HG03571 (cell line): ENCODE results near the gene OGFOD1.
A peak's percentile ranks its signal among the peaks of the same experiment; 100 is the strongest.

ENCODE experiments used
- ATAC-seq: cut with Tn5 transposase; IDR thresholded peaks from one replicate; pipeline ENCODE4 v1.9.1; 2021; ENCODE audit not compliant: unreplicated experiment

OGFOD1 gene

GRCh38 chr16:56450986-56451752 is at the start of gene OGFOD1, which contains the start of gene NUDT21:
TSS of gene OGFOD1 (plus strand) at chr16:56451554. CDS start at chr16:56451613, 59 bp downstream.
TSS of gene NUDT21 (minus strand) at chr16:56451332. CDS start at chr16:56451202, 130 bp downstream.
- peak; percentile 97 for ATAC-seq

DNA sequence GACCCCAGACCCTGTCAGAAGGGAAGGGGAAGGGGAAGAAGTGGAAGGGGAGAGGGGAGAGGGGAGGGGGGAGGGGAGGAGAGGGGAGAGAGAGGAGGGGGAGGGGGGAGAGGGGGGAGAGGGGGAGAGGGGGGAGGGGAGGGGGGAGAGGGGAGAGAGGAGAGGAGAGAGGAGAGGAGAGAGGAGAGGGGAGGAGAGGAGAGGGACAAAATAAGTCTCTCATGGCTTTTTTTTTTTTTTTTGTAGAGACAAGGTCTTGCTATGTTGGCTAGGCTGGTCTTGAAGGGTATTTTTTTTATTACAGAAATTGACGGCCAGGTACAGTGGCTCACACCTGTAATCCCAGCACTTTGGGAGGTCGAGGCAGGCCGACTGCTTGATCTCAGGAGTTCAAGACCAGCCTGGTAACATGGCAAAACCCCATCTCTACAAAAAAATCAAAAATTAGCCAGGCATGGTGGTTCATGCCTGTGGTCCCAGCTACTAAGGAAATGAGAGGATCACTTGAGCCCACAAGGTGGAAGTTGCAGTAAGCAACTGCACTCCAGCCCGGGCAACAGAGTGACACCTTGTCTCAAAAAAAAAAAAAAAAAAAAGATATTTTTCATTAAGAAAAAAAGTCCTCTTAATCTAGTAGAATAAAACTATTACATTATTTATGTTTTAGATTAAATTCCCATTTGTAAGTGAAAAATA is 45.2 kb upstream of the OGFOD1 start:
- no peak for ATAC-seq

DNA sequence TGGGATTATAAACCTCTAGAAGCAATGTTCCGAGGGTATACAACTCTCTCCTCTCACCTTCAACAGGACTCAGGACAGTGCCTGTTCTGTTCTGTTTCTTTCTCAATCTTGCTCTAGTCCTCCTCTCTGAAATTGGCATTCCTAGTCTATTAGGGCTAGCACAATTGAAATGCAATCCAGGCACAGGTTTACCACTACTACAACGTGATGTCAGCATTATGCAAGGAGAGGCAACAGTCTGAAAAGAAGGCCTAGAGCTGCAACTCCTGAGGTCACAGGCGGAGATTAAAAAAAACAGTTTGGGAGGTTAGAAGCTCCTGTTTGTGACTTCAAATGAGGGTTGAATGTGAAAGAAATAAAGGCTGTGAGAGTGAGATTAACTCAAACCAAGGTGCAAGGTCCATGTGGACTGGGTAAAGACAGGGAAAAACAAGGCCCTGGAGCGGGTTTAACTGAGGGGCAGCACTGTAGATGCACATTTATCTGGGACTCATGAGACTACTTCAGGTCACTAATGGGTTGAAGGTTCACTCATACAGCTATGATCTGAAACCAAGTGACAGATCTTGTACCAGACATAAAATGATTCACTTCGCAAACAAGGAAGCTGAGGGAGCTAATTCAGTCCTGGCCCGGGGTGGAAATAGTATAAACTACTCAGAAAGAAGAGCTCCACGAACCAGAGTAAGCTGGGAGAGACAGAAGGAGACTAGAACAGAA is 42.8 kb upstream of the OGFOD1 start:
- no peak for ATAC-seq

- ATAC-seq, result no peak
Observed at GRCh38 chr16:56409195-56409594, 42.2 kb upstream of the OGFOD1 start.

GRCh38 chr16:56411123-56411522 is 40.2 kb upstream of the OGFOD1 start:
- ATAC-seq, result no peak

DNA sequence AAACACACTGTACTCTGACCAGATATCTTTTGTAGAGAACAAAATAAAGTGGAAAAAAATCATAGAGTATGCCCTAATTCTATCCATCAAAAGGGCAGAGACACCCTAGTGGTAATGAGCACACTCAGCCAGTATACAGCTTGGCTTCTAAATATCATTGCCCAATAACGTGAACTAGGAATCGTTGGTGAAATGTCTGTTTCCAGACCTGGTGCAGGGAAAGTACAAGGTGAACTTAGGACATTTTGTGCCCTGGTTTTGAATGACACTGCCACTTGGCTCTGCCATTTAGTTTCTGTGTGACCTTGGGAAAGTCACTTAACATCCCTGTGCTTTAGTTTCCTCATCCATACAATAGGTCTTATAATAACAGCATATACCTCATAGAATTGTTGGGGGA is 39.7 kb upstream of the OGFOD1 start:
- ATAC-seq, result no peak

GRCh38 chr16:56413381-56413780 is 38.0 kb upstream of the OGFOD1 start:
- ATAC-seq, result no peak

- ATAC-seq, result no peak
Observed at GRCh38 chr16:56414366-56414765, 37.0 kb upstream of the OGFOD1 start.

DNA sequence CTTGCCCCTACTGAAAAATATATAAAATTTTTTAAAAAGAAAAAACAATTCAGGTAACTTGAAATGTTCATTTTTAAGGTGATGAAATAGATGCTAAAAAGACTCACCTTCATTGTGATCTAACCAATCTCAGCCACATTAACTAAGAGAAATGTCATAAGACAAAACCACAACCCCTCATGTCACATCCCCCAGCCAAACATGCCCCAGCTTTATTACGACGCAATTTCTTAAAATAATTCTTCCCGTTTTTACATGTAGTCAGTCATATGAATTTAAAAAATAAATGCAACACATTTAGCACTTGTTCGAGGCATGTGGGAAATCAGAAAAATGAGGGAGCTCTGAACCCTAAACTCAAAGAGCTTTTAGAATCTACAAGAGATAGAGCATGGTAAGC is 35.5 kb upstream of the OGFOD1 start:
- ATAC-seq, result no peak

- ATAC-seq, result no peak
Observed at GRCh38 chr16:56417138-56417537, 34.2 kb upstream of the OGFOD1 start.

DNA sequence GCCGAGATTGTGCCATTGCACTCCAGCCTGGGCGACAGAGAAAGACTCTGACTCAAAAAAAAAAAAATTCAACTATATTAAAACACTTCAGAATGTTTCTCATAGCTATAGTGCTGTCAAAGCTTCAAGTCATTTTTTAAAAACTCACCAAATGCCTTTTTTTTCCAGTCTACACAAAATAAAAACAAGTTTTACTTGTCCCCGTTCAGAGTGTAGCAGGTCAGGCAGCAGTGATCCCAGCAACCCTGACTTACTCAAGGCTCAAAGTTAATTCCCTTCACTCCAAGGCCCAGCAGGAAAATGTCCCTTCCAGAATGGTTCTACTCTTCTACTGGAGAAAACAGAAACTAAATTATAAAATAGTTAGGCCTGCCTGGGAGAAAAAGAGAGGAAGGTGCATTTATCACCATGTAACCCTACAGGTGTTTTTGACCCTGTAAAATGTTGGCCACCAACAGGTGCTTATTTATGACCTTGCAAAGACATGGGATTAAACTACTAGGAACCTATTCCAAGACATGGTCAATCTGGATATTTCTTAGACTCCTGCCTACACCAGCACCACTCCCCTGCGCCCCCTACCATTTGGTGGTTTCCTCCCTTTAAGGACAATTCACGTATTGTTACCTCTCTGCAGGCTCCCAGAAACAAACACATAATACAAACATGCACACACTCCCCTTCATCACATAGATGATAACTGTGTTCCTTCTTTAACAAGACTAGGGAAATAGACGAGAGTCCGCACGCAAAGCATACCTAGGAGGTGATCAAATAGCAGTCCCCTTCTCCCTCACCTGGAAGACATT is 31.4 kb upstream of the OGFOD1 start:
- ATAC-seq, result no peak

DNA sequence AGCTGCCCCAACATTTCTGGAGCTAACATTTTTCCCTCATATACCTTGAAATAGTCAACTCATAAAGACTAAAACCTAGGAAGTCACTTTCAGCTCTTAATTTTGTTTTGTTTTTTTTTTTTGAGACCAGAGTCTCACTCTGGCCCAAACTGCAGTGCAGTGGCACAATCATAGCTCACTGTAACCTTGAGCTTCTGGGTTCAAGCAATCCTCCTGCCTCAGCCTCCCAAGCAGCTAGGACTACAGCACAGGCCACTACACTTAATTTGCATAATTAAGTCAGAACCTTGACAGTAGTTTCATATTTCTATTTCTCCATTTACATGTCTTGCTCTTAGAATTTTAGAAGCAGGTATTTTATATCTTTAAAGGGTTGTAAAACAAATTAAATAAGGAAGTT is 30.7 kb upstream of the OGFOD1 start:
- no peak for ATAC-seq

DNA sequence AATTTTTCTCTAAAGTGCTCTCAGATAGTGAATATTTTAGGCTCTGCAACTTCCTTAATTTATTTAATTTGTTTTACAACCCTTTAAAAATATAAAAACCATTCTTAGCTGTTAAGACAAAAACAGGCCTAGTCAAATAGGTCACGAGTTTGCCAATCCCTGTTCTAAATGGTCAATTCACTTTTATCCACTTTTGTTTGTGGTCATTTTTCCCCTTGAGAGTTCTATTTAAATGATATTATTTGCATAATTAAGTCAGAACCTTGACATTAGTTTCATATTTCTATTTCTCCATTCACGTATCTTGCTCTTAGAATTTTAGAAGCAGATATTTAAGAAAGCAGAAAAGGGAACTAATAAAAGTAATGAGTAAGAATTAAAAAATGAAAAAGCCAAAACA is 30.0 kb upstream of the OGFOD1 start:
- no peak for ATAC-seq

DNA sequence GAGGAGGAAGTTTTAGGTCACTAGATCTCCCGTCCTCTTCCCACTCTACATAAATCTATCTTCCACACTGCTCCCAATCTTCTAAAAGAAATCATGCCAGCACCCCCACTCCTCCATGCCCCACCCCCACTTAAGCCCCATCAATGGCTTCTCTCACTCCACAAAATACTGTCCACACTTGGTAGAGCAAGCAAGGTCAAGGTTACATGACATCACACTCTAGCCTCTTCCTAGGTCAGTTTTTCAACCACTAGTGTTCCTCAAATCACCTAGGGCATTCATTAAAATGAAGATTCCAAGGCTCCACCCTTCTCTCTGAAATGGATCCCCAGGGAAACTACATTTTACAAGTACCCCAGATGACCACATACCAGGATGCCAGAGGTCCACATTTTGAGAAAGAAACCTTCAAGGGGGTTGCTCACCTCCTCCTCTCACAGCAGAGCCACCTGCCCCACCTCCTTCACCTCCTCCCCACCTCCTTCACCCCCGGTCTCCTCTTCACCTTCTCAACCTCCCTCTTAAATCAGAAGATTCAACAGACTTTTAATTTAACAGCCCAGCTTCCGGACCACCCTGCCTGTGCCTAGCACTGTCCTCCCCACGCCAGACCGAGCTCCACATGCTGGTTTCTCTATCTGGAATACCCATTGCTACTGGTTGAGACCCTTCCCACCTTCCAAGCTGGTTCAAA is 29.2 kb upstream of the OGFOD1 start:
- ATAC-seq, result no peak

- ATAC-seq, result no peak
Observed at GRCh38 chr16:56422896-56423441, 28.4 kb upstream of the OGFOD1 start.

DNA sequence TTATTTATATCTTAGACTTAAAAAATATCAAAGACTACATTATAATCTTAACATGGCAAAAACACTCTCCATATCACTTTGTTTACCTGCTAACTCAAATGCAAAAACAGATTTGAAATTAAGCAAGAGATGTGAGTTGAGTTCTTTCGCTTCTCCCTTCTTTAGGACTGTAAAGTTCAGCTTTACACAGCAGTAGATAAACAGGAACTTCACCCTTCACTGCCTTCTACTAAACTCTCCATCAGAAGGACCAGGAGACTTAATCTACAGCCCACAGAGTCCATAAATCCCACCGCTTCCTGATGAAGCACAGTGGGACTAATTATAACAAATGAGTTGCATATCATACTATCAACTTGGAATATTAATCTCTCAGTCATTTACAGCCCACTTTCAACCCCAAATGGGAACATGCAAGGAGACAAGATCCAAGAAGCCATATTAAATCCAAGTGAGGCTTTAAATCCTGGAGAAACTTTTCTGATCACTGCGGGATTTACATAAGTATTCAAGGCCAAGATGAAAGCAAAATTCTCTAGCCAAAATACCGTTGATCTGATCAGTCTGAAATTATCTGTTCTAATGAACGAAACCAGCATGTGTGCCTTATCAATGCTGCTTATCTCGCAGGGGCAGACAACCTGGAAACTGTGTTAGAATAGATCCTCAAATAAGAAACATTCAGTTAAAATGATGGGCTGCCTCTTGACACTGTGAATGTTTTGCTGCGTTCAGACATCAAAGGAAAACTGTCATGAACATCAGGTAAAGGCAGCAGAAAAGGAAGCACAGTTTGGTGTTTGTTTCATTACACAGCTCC is 27.6 kb upstream of the OGFOD1 start:
- ATAC-seq, result peak; percentile 25

GRCh38 chr16:56424404-56424764 is 27.0 kb upstream of the OGFOD1 start:
- ATAC-seq, result no peak

DNA sequence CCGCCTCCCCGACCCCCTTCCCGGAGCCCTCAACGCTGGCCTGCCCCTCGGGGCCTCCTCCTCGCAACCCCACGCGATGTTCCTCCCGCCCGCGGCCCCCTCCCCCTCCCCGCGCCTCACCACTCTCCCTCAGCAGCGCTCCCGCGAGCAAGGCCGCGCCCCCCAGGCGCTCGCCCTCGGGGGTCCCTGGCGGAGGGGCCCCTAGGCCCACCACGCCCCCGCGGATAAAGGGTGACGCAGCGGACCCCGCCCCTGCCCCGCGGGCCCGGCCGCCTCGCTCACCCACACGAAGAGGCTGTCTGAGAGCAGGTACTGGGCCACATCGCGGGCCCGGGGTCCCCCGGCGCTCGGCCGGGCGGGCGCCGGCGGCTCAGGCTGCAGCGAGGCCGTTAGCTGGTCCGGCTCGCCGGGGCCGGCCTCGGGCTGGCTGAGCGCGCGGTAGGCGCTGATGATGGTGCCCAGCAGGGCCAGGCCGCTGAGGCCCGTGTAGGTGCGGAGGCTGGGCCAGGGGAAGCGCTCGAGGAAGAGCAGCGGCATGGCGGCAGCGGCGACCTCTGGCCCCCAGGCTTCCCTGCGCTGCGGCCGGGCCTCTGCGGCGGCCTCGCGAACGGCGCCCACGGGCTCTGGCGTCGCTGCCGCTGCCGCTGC is 26.4 kb upstream of the OGFOD1 start:
- peak; percentile 29 for ATAC-seq

GRCh38 chr16:56425439-56425832 is 25.9 kb upstream of the OGFOD1 start, which contains the start of gene AMFR:
TSS of gene AMFR (minus strand) at chr16:56425545. CDS start at chr16:56425327, 218 bp downstream.
- ATAC-seq, result peak; percentile 76
